GM19397 (cell line): ENCODE data around the gene CCDC187.

Source experiments
- ATAC-seq: cut with Tn5 transposase; IDR thresholded peaks from one replicate; pipeline ENCODE4 v1.9.1; 2021; ENCODE audit warnings: mild to moderate bottlenecking, moderate library complexity; ENCODE audit not compliant: unreplicated experiment

Gene CCDC187

DNA sequence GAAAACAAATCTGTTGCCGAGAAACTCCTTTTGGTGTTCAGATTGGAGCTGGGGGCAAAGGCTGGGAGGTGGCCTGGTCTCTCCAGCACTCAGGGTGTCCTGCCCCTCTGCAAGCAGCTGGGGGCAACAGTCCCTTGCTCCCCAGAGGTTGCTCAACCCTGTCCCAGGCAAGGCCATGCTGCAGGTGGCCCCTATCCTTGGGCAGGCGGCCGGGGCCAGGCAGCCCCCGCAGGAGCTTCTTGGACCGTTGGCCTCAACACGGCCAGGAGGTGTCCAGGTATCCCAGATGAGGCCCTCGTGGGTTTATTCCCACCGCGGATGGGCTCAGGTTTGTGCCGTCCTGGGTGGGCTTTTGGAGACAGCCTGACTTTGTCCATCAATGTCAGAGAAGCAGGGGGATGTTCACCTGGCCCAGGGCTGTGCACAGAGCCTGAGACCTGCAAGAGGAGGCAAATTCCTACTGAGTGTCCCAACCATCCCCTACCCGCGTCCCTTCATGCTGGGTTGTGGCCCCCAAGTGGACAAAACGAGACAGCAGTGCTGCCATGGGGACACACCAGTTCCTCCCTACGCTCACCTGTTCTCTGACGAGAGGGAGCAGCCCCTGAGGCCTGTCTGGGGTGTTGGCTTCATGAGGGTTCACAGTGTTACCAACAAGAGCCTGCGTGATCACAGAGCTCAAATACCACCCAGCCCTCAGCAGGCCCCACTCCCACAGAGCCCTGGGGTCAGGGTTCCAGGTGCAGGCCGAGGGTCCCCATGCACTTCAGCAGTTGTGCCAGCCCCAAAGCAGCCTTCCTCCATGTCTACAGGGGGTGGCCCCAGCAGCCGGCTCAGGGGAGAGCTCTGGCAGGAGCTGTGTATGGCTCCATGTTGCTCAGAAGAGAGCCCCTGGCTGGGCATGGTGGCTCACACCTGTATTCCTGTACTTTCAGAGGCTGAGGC lies 9.5 kb upstream of the CCDC187 start:
- no peak for ATAC-seq

DNA sequence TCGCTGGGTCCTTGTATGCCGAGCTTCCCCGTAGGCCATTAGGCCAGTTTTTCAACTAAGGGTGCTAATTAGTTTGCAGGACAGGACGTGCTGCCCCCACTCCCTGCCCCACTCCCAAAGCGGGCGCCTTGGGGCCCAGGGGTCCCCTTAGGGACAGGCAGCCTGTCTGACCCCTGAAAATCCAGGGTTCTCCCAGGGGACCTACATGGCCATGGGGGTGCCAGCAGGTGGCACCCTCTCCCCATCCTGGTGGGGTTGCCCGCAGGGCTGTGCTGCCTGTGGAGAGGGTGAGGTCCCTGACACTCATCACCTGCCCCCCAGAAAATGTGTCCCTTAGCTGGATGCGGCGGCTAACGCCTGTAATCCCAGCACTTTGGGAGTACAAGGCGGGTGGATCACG lies 8.5 kb upstream of the CCDC187 start:
- ATAC-seq, result no peak

DNA sequence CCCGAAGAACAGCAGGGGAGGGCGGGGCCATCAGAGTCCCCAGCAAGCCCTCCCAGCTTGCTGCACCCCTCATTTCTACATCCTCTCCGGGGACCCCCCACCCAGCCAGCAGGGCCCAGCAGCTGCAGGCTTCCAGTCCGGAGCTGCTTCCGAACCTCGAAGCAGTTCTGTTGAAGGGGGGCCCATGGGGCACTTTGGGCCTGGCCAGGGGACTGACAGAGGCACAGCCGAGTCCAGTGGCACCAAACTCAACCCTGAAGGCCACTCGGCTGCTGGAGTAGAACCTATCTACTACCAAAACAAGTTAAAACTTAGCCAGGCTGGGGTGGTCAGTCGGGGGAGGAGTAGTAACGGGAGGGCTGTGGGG lies 8.1 kb upstream of the CCDC187 start:
- ATAC-seq, result no peak

DNA sequence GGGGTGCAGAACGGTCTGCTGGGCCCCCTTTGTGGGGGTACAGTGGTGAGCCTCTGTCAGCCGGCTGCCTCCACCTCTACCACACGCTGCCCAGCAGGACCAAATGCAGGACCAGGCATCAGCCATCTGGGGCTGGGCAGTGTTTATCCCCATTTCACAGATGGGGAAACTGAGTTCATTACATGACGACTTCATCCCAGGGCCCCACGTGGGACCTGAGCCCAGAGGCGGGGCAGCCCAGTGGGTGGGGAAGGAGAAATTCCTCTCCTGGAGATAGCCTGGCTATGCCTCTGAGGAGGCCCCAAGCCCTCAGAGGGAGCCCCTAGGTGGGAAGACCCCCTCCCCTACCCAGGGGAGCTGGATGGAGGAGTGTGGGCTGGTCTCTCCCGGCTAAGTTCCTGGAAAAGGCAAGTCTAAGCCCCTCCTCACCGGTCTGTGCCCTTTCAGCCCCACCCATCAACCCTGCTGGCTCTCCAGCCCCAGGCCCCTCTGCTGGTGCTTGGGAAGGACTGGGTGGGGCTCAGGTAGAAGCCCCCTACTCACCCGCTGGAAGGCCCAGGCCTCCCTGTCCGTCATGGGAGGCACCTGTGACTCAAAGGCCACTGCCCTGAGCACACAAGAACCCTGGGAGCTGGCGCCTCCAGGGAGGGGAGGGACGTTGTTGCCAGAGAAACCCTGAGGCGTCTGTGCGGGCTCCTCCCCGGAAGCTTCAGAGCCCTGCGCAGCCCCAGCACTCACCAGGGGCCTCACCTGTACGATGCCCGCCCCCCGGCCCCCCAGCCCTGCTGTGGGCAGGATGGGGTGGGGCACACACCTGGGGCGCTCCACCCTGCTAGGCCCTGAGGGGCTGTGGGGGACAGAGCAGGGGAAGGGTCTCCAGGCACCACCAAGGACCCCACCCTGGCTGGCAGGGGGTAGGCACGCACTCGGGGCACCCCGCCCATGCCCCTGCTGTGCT lies 7.4 kb upstream of the CCDC187 start:
- no peak for ATAC-seq

DNA sequence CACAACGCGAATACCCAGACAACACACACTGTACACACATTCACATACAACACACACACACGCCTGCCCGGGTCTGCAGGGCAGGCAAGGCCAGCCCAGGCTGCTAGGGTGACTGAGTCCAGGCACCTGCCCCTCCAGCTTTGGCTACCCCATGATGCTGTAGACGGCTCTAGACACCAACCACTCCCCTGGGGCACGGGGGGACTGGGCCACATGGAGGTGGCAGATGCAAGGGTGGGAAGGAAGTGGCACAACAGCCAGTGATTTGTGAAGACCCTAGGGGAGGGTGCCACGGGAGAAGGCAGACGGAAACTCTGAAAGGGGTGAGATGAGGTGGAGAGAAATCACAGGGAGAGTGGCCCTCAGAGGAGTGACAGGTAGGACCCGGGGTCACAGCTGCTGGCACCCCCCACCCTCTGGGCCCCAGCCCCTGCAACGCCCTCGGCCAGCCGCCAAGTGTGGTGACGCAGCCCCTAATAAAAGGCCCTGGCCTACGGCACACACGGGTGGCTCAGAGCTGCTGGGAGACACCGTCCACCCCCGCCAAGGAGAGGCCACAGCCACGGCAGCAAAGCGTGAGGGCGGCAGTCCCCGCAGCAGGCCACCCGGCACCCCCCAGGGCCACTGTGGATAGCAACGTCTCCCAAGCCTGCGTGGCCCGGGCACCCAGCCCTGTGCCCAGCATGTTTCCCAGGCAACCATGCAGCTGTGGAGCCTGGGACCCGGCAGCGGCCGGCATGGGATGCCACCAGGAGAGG lies 6.6 kb upstream of the CCDC187 start:
- ATAC-seq, result no peak

DNA sequence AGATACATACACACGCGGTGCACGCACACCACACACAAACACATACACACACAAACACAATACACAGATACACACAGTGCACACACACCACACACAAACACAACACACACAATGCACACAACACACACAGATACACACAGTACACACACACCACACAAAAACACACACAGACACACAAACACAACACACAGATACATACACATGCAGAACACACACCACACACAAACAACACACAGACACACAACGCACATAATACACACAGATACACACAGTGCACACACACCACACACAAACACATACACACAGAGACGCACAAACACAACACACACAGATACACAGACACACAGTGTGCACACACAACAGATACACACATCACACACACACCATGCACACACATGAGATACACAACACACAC lies 5.9 kb upstream of the CCDC187 start:
- no peak for ATAC-seq

DNA sequence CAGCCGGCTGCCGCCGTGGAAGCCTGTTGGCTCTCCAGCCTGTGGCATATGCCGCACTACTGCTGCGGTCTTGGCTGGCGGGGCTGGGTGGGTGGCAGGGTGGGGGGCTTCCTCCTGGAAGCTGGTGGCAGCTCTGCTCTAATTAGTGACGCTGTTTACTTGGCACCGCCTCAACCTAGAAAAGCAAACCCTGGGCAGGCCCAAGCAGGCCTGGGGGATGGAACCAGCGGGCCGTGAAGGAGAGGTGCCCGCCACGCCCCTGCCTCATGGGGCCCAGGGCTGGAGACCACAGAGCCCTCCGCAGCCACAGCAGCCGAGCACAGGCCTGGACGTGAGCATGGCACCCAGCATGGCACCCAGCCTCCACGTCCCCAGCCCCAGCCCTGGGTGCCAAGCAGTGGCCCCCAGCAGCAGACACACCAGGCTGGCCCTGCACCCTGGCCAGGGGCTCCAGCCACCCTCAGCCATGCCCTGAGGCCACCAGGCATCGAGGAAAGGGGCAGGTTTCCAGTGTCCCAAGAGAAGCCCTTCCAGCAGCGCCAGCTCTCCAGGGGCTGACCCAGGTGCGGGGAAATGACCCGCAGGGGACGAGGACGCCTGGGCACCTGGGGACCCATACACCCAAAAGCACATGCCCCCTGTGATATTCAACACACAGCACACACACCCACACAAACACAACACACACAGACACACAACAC lies 5.4 kb upstream of the CCDC187 start:
- ATAC-seq, result no peak

DNA sequence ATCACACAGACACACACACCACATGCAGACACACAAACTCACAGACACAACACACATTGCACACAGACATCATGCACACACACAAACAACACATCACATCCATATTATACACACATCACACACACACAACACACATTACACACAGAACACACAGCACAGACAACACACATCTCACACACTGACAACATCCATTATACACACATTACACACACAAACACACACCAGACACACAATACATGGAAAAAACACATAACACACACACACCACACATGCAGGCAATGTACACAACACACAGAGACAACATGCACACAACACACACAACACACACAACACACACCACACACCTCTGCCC lies 4.8 kb upstream of the CCDC187 start:
- no peak for ATAC-seq

DNA sequence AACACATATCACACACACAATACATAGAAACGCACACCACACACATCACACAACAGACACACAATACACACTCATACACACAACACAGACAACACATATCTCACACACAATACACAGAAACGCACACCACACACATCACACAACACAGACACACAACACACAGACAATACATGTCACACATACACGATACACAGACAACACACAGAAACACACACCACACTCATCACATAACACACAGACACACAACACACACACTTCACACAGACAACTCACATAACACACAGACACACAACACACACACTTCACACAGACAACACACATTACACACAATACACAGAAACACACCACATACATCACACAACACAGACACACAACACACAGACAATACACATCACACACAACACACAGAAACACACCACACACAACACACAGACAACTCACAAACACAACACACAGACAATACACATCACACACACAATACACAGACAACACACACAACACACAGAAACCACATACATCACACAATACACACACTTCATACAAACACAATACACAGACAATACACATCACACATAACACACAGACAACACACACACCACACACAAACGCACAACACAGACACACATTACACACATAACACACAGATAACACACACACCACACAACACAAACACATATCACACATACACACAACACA lies 4.3 kb upstream of the CCDC187 start:
- no peak for ATAC-seq

DNA sequence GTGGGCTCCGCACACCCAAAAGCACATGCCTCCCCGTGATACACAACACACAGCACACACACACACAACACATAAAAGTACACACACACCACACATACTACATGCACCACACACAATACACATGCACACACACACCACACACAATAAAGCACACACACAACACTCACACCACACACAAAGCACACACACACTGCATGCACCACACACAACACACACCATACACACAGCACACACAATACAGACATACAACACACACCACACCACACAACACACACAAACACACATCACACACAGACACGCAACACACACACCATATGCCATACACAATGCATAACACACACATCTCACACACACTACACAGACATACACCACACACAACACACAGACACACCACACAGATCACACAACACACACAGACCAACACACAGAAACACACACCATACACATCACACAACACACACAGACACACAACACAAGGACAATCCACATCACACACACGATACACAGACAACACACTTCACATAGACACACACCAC lies 3.4 kb upstream of the CCDC187 start:
- ATAC-seq, result no peak

DNA sequence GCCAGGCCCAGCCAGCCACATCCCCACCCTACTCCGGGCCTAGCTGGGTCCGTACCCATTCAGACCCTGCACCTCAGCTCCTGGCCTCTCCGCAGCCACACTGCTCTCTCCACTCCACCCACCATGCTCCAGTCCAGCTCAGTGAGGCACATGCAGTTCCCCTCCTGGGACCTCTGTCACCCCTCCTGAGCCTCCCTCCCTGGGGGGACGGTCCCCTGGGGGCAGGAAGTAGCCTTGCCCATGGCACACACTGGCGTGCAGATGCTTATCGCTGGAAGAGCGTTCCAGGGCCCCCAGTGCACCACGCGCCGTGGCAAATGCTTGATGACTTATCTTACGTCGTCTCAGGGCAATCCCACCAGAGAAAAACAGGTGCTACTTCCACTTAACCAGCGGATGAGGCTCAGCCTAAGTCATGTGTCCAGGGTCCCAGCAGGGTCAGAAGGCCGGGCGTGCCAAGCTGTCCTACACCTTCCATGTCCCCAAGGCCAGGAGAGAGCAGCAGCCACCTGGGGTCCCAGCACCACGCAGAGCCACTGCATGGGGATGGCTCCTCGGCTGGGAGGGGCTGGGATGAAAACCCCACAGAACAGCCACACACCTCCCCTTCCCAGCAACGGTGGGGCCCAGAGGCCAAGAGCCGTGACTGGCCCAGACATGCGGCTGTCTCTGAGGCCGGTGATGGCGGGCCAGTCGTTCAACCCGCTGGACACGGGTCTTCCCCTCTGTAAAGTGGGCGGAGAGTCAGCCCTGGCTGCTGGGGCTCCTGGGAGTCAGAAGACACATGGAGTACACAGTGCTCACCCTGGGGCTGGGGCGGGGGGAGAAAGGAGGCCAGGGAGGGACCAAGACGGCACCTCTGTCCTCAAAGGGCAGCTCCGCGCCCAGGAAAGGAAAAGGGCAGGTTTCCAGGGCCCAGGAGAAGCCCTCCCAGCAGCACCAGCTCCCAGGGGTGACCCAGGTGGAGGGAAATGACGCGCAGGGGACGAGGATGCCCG lies 2.6 kb upstream of the CCDC187 start:
- no peak for ATAC-seq

DNA sequence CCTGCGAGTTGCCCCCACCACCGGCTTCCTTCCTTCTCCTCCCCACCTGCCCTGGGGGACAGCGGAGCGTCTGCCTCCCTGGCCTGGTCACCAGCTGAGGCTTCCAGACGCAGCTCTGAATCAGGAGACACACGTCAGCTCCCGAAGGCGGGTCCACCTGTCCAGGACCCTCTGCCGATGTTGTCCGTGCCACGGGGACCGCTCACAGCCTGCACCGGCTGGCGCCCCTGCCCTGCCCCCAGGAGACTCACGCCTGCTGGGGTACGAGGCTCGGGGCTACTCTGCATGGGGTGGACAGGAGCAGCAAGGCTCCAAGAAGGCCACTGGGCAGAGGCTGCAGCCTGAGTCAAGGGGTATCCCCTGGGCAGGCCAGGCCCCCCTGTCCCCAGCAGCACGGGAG lies 1.9 kb upstream of the CCDC187 start:
- ATAC-seq, result no peak

DNA sequence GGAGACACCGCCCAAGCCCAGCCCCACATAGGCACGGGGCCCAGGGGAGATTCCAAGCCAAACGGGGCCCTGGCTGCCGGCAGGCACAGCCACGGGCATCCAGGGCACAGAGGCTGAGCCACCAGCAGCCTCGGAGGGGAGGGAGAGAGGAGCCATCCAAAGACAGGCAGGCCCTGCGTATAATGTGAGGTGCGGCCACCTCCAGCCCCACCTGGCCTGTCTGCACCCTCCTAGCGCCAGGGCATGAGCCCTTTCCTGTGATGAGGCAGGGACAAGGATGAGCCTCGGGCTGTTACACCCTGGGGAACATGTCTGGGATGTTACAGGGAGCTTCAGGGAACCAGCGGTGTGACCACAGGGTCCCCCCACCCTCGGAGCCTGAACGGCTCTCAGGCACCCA lies 1.1 kb upstream of the CCDC187 start:
- ATAC-seq, result no peak

DNA sequence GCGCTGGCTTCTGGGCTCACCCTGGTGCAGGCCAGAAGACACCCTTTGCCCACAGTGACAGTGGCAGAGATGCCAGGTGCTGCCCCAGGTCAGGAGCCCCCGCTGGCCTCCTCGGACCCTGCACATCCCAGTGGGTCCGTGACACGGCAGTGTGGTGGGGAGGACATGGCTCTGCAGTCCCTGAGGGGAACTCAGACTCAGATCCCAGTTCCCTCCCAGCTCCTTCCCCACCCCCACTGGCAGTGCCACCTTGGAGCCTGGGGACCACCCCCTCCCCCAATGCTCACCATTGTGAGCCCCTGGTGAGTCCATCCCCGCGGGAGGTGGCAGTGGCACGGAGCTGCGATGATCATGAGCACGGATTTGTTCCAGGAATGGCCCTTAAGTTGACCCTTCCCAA lies 562 bp upstream of the CCDC187 start:
- no peak for ATAC-seq

DNA sequence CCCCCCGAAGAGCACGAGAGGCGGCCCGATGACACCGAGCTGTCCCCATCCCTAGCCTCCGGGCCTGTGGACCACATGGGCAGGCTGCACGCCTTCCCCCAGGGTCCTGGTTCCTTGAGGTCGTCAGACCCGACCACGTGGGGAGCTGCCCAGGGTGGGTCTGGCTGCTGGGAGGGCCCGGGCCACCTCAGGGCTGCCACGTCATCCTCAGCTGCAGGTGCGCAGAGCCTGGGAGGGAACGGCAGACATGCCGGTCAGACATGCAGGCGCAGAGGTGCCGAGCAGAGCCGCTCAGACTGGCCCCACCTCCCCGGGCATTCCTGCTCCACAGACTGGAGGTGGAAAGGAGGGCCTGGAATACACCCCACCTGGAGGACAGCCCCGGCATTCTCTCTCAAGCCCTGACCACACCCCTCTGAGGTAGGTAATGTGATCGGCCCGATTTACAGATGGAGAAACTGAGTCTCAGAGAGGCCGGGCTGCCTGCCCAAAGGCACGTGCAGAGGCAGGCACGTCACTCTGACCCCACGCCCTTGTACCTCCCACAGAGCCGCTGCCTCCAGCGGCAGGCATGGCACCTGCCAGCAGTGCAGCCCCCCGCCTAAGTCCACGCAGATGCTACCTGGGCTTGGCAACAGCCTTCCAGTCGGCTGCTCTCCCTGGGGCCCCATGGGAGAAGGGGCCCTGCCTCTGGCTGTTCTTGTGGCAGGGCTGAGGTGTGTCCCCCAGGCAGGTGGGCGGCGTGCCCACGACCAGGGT lies 649 bp downstream of the CCDC187 start:
- no peak for ATAC-seq

DNA sequence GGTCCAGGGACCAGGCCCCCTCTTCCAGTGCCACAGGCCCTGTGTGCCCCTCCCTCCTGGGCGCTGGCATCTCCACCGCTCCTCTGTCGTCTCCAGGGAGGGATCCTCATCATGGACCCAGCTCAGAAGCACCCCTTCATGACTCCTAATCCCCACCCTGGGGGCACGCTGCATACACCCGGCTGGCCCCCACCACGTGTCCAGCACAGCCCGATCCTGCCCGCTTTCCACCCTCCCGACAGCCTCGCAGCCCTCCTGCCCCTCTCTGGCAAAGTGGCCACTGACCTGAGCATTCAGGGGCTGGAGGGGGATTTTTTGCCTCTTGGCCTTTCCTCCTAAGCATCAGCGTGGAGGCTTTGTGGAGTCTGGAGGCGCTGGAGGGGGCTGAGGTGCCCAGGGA lies 1.4 kb downstream of the CCDC187 start:
- ATAC-seq, result no peak

DNA sequence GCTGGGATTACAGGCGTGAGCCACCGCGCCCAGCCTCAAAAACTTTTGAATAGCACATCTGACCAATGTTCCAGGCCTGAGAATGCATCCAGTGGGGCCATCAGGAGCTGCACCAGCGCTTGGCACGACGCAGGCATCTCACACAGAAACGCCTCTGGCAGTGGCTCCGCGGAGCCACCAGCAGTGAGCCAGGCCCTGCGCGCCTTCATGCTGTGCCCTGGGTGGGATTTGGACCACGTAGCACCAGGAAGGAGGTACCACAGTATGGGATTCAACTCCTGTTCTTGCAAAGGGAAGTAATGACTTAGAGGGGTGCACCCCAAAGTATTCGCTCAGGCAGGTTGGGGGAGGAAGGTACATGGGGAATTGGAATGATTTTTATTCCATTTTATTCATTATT lies 3.0 kb downstream of the CCDC187 start:
- ATAC-seq, result no peak

DNA sequence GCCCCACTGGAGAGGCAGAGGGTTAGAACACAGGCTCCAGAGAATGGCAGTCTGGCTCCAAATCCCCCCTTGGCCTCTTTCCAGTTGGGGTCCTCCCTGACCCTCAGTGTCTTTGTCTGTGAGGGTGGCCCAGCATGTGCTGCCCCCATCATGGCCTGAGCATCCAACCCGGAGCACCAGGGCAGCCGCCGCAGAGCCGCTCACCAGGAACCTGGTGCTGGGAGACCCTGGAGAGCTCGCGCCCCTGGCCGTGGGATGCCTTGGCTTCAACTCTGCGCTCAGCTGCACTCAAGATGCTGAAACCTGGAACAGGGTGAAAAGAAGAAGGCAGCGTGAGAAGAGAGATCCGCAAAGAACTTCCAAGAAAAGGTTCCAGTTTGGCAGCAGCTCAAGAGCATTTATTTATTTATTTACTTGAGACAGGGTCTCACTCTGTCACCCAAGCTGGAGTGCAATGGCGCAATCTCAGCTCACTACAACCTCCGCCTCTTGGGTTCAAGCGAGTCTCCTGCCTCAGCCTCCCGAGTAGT lies 3.8 kb downstream of the CCDC187 start:
- no peak for ATAC-seq
